BE2C (cell line): Measurements from ENCODE around the gene C1orf198.
"Not testable (repeated sequence)": the region's sequence is repeated elsewhere in the genome, so short reads cannot be mapped to it uniquely, and the experiment has no call there.

Experiments used
- DNase-seq: peaks from one replicate; pipeline ENCODE4 v3.0.0-alpha.2; 2020
- H3K27me3 ChIP-seq: fragments of 250-450 bp; sonication (Bioruptor Pico); 2 replicates; pipeline ENCODE4 v1.5.1; 2020; ENCODE audit warnings: mild to moderate bottlenecking
- H3K36me3 ChIP-seq: fragments of 250-450 bp; sonication (Bioruptor Pico); 2 replicates; pipeline ENCODE4 v1.5.1; 2020; ENCODE audit warnings: mild to moderate bottlenecking
- H3K4me1 ChIP-seq: fragments of 250-450 bp; sonication (Bioruptor Pico); 2 replicates; pipeline ENCODE4 v1.5.1; 2020
- H3K4me3 ChIP-seq: 2 replicates; pipeline ENCODE4 v1.5.1; 2011; ENCODE audit warnings: low read depth, low read length
- H3K9me3 ChIP-seq: fragments of 250-450 bp; sonication (Bioruptor Pico); 2 replicates; pipeline ENCODE4 v1.5.1; 2020
- CTCF ChIP-seq: IDR thresholded peaks from 2 replicates; pipeline ENCODE4 v1.5.1; 2012; ENCODE audit warnings: mild to moderate bottlenecking, low read depth, low read length

The C1orf198 gene

GRCh38 chr1:230851291-230851691 is 17.0 kb downstream of the C1orf198 start:
- TF ChIP-seq CTCF, result no peak
- H3K9me3 ChIP-seq, result no peaks in the 10 kb centered on the region
- H3K36me3 ChIP-seq, result no peaks in the 10 kb centered on the region
- no peaks in the 10 kb centered on the region for H3K27me3 ChIP-seq
- DNase-seq, result no peak
- no peak overlapping the region for H3K4me3 ChIP-seq
- no peaks in the 10 kb centered on the region for H3K4me1 ChIP-seq

GRCh38 chr1:230850547-230850946 is 17.8 kb downstream of the C1orf198 start:
- H3K36me3 ChIP-seq, result no peaks in the 10 kb centered on the region
- no peak overlapping the region for H3K4me3 ChIP-seq
- no peaks in the 10 kb centered on the region for H3K4me1 ChIP-seq
- H3K9me3 ChIP-seq, result no peaks in the 10 kb centered on the region
- no peaks in the 10 kb centered on the region for H3K27me3 ChIP-seq
- no peak for DNase-seq
- no peak for TF ChIP-seq CTCF

GRCh38 chr1:230849451-230850224 is 18.7 kb downstream of the C1orf198 start:
- no peak for TF ChIP-seq CTCF
- Histone ChIP-seq H3K27me3 (no peaks in the 10 kb centered on the region), H3K4me1 (no peaks in the 10 kb centered on the region), H3K4me3 (no peak overlapping the region), H3K9me3 (no peaks in the 10 kb centered on the region), H3K36me3 (no peaks in the 10 kb centered on the region)
- DNase-seq, result no peak

- no peak overlapping the region for H3K4me3 ChIP-seq
- no peak for TF ChIP-seq CTCF
- peaks cover 4% of the 10 kb centered on the region; the same call in 1 of the 2 replicates for H3K36me3 ChIP-seq
- H3K9me3 ChIP-seq, result no peaks in the 10 kb centered on the region
- no peaks in the 10 kb centered on the region for H3K4me1 ChIP-seq
- no peaks in the 10 kb centered on the region for H3K27me3 ChIP-seq
- DNase-seq, result no peak
Measured at GRCh38 chr1:230848235-230848634, 20.1 kb downstream of the C1orf198 start.

- H3K4me3 ChIP-seq, DNase-seq, H3K9me3 ChIP-seq, H3K27me3 ChIP-seq, H3K4me1 ChIP-seq, H3K36me3 ChIP-seq: not testable (repeated sequence)
Measured at GRCh38 chr1:230845184-230845583, 23.1 kb downstream of the C1orf198 start.

- H3K36me3 ChIP-seq, result peaks cover 4% of the 10 kb centered on the region; the same call in 1 of the 2 replicates
- no peaks in the 10 kb centered on the region for H3K4me1 ChIP-seq
- no peak overlapping the region for H3K4me3 ChIP-seq
- no peak for TF ChIP-seq CTCF
- DNase-seq, result no peak
- H3K27me3 ChIP-seq, result no peaks in the 10 kb centered on the region
- no peaks in the 10 kb centered on the region for H3K9me3 ChIP-seq
Measured at GRCh38 chr1:230844561-230844960, 23.8 kb downstream of the C1orf198 start.
